GM18867 (cell line): ENCODE results near the gene TSGA10IP.

Source experiments
- ATAC-seq: cut with Tn5 transposase; IDR thresholded peaks from one replicate; pipeline ENCODE4 v1.9.1; 2021; ENCODE audit warnings: mild to moderate bottlenecking, moderate library complexity; ENCODE audit not compliant: unreplicated experiment

TSGA10IP gene

DNA sequence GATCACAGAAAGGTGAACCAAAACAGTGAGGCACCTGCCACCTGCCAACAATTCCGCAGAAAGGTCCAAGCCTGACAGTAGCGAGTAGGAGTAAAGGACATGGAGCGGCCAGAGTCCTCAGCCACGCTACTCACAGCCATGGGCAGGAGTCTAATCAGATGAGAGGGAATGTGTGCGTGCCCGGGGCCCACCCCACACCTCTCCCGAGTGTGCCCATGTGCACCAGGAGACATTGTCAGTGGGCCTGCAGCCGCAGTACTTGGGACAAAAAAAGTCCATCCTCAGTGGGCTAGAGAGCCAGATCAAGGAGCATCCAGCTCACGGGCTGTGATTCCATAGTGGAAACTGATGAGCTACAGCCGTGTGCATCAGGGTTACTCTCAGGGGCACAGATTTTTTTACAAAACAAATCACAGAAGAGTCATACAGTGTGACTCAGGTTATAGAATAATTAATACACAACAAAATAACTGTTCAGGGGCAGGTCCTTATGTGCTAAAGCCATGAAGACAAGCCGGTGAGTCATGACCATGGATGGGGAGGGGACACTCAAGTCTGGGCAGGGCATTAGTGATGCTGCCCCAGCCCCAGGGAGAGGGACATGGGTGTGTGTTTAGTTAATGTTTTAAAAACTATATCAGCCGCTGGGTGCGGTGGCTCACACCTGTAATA is 28.3 kb downstream of the TSGA10IP start:
- ATAC-seq: no peak

DNA sequence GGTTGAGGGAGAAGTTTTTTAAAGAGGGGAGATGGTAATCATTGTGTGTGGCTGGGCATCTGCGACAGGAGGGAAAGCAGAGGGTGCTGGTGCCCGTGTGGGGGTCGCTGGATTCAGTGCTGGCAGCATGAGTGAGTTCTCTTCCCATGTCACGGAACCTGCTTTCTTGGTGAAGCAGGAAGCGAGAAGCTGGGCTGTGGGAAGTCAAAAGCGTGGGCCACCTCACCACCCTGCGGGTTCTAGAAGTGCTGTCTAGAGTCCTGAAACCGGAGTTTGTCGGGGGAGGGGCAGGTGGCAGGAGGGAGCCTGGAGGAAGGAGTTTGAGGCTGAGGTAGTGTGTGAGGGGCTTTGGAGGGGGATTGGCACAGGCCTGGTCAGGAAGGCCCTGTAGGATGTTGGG is 30.5 kb downstream of the TSGA10IP start:
- no peak for ATAC-seq

DNA sequence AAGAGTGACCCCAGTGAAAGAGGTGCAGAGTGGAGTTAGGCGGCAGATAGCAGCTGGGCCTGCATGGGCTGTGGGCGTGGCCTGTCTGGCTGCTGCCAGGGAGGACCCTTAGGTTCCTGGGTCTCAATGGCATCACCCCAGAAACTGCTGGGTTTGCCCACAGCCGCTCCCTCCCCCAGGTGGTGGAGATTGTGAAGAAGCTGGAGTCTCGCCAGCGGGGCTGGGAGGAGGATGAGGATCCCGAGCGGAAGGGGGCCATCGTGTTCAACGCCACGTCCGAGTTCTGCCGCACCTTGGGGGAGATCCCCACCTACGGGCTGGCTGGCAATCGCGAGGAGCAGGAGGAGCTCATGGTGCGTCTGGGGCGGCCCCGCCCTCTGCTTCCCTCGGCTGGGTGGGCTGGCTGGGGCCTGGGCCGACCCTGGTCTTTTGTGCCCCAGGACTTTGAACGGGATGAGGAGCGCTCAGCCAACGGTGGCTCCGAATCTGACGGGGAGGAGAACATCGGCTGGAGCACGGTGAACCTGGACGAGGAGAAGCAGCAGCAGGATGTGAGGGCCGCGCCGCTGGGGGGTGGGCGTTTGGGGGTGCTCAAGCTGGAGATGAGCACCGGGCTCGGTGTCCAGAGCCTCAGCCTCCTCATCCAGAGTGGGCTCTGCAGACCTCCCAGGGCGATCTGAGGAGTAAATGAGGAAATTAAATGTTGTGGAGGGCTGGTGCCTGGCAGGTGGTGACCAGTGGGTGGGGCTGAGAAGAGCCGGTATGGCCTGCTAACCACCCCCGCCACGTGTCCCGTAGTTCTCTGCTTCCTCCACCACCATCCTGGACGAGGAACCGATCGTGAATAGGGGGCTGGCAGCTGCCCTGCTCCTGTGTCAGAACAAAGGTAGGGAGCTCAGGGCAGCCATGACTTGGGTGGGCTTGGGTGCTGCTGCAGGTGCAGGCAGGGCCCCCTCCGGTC is 31.2 kb downstream of the TSGA10IP start:
- ATAC-seq: no peak

DNA sequence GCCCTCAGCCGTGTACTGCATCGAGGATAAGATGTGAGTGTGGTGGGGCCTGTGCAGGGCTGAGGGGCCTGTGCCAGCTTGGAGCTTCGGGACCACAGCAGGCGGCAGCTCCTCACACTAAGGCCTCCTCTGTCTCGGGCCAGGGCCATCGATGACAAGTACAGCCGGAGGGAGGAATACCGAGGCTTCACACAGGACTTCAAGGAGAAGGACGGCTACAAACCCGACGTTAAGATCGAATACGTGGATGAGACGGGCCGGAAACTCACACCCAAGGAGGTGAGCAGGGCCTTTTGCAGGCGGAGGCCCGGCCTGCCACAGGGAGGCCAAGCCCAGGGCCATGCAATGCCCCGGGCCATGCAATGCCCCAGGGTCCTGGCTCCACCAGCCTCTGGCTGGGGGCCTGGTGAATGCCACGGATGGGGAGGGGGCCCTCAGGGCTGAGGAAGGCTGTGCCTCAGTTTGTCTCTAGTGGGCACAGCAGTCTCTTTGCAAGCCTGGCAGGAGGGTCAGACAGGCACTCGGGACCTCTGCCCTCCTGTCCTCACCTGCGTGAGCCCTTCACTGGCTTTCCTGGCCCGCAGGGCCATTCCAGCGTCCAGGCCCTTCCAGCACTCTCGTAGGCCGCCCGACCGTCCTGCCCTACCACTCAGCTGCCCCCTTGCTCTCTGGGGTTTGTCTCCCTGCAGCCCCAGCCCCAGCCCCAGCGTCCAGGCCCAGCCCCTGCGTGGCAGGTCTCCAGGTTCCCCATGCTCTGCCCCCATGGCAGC is 32.5 kb downstream of the TSGA10IP start:
- no peak for ATAC-seq

DNA sequence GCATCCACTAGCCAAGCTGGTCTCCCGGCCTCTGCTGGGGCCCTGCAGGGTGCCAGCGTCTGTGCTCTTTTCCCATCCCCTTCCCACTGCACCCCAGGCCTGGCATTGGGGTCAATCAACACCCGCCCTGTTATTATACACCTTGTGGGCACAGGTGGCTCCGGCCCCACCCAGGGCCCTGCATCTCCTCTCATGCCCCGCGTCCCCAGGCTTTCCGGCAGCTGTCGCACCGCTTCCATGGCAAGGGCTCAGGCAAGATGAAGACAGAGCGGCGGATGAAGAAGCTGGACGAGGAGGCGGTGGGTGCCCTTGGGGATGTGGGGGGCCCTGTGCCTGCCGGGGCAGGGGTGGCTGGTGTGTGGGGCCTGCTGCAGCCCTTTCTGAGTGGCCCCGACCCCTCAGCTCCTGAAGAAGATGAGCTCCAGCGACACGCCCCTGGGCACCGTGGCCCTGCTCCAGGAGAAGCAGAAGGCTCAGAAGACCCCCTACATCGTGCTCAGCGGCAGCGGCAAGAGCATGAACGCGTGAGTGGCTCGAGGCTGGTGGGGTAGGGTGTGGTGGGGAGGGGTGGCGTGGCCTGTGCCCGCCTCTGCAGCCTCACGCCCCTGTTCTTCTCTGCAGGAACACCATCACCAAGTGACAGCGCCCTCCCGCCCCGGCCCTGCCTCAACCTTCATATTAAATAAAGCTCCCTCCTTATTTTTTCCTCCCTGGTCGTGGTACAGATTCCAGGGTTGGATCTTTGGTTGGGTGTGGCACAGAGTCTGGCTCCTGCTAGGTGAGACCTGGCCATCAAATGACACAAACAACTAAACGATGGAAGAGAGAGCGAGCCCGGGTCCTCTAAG is 33.3 kb downstream of the TSGA10IP start:
- no peak for ATAC-seq

DNA sequence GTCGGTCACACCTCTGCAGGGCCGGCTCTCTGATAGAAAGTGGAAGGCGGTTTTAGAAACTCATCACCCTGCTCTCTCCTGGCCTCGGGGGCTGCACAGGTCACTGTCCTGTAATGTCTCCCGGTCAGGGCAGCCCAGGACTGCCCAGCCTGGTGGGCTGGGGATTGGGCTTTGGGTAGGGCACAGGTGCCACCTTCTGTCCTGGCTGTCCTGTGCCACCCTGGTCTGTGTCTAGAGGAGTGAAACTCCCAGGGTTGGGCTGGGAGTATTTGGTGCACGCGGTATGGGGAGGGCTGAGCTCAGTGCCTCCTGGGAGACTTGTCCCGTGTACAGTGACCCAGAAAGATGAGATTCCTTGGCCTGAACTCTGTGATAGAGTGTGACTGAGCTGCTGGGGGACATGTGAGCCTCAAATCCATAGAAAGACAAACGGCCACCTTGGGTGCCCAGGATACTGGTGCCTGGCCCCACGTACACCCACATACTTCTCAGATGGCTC is 34.0 kb downstream of the TSGA10IP start:
- no peak for ATAC-seq

DNA sequence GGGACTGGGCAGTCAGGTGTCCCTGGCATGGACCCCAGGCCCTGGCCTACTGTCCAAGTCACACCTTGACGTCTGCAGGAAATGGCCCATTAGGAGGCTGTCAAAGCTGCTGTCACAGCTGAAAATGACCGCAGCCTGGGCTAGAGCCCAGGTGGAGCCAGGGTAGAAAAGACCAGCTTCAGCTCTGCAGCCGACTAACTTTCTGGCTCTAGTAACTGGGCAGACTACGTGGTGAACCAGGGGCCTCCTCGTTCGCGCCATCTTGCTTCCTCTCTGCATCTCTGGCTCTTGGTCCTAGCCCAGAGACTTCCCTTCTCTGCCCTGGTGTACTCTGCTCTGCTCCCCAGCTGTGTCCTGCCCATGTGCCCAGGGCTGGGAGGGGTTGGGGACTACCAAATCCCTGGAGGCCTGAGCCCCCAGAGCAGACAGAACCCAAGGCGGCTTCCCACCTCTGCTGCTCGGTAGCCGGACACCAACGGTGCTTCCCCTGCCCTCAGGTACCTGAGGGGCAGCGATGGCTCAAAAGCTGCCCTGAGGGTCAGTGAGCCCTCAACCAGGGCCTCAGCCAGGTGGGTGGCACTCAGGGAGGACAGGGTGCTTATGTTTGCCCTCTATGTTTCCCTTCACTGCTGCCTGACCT is 35.9 kb downstream of the TSGA10IP start:
- no peak for ATAC-seq

DNA sequence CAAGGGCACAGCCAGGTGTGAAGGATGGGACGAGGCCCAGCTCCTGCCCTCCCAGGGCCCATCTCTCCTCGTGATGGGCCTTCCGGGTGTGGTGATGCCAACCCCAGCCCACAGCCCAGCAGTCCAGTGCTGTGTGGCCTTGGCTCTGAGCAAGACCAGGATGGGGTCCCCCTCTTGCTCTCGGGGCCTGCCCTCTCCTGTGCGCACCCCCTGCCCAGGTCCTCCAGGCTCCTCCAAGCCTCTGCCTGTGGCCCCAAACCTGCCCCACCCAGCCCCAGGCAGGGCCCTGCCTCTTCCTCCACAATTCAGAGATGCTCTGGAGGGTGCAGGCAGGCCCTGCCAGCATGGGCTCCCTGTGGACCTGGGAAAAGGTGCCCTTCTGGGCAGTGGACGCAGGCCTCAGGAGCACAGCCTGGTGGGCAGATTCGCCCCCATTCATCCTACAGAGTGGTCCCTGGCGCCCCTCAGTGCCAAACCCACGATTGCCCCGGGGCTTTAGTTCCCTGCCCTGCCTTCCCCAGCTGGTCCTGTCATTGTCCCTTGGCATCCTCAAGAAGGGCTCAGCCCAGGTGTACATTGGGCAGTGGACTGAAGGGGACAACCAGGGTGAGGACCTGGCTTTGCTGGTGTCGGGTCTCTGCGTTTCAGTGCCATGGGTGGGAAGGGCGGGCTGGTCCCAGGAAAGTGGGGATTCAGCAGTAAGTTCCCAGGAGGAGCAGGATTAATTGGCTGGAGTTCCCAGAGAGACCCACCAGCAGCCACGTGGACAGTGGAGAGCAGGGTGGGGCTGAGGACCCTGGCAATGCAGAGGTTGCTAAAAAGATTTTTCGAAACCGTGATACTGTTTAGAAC is 36.9 kb downstream of the TSGA10IP start:
- ATAC-seq: no peak

DNA sequence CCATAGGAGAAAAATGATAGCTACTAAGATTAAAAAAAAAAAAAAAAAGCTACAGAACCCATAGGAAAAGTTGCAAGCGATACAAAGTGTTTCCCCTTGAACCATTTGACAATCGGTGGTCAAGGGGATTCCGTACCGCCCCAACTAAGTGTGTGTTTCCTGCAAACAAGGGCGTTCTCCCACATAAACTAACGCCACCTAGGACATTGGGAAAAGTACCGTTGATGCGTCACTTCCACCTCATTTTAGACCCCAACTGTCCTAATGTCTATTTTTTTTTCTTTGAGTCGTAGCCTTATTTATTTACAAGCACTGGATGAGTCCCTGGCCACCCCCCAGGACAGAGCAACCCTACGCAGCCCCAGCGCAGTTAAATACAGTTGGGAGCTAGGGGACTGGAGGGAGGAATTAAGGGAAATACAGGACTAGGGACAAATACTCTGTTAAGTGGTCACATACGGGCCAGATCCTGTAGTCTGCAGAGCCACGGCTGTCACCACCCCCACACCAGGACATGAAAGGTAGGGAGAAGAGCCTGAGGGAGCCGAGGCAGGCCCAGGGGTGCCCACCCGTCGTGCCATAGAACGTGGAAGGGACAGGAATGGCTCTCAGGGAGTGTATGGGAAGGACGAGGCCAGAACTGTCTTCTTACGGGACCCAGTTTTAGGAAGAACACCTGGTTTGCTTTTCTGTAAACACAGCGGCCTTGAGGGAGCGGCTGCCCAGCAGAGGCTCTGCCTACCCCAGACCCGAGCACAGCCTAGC is 37.7 kb downstream of the TSGA10IP start:
- no peak for ATAC-seq

DNA sequence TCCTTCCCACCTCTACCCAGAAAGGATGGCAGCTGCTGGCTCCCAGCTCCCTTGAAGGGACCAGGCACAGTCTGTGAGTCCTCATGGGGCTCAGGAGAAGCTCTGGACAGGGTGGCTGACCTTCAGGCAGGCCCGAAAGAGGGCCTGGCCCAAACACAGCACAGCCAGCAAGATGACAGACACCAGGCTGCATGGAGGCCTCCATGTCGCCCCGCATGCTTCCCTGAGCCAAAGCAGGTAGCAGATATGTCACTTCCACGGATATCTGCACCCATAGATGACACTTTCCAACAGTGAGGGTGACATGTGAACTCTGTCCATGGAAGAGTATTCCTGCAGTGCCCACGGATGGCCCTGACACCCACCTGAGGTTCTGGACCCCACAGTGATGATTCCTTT is 38.3 kb downstream of the TSGA10IP start:
- no peak for ATAC-seq

DNA sequence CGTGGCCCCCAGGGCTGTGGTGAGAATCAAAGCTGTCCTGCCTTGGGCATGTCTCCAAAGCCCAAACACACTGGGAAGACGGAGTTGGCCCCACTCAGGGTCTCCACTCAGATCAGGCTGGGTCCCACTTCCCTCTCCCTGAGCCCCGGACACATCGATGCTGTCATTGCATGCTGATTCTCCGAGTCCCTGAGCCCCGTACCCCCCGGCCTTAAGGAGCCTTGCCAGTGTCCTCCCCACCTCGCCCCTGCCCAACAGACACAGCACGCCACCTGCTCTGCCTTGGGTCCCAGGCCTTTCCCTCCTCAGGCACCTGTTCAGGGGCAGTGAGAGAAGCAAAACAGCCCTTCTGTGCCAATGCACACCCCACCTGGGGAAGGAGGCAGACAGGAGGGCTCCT is 42.1 kb downstream of the TSGA10IP start:
- no peak for ATAC-seq

DNA sequence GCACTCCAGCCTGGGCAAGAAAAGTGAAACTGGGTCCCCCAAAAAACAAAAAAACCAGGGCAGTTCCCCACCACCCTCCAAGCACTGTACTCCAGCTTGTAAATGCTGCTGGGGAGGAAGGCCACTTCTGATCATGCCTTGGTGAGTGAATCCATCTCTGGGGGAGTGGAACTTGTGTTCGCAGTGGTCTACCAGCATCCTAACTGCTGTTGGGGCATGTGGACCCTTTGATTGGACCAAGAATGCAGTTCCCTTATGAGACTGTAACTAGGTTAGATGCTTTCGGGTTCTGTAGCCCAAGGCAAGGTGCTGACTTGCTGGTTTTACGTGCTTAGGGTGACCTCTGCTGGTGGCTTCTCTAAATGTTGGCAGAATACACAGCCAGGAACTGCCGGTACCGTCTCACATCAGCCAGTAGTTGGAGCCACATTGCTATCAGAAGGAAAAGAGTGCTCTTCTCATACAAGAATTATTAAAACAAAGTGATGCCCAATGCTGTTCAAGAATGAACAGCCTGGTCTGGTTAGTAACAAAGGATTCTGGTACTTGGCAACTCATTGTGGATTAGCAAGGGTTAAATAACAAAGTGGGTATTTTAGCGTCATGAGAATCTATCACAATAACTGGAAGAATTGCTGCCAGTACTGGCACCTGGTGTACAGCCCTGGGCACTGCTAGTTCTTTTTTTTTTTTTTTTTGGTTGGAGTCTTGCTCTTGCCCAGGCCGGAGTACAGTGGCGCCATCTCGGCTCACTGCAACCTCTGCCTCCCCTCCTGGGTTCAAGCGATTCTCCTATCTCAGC is 43.7 kb downstream of the TSGA10IP start:
- peak; percentile 93 for ATAC-seq

DNA sequence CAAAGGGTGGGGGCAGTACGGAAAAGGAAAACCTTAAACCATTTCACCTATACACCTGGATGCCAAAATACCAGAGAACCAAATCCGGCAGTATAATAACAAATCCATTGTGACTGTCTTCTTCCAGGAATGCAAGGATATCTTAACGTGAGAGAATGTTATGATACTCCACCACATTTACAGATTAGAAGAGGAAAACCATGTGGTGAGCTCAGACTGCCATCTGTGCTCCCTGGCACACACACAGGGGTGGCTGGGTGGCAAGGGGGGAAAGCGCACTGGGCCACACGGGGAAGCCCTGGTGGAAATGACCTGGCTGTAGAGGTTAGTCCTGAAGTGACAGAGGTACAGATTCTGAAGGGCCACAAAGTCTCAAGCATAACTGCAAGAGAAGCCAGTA is 46.8 kb downstream of the TSGA10IP start:
- no peak for ATAC-seq

DNA sequence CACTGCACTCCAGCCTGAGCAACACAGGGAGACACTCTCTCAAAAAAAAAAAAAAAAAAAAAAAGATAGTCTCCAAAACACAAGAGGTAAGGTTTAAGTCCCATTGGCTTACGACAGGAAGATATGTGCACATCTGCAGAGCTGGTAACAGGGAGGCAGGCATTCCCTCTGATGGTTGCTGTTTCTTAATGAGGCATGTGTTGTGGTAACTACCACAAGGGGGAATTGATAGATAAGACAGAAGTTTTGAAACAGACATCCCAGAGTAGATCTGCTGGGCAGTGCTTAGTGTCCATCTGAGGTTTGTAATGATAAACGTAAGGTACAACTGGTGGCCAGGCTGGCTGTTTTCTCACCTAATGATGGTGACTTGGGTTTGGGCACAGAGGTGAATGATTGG is 52.0 kb downstream of the TSGA10IP start:
- ATAC-seq: no peak

DNA sequence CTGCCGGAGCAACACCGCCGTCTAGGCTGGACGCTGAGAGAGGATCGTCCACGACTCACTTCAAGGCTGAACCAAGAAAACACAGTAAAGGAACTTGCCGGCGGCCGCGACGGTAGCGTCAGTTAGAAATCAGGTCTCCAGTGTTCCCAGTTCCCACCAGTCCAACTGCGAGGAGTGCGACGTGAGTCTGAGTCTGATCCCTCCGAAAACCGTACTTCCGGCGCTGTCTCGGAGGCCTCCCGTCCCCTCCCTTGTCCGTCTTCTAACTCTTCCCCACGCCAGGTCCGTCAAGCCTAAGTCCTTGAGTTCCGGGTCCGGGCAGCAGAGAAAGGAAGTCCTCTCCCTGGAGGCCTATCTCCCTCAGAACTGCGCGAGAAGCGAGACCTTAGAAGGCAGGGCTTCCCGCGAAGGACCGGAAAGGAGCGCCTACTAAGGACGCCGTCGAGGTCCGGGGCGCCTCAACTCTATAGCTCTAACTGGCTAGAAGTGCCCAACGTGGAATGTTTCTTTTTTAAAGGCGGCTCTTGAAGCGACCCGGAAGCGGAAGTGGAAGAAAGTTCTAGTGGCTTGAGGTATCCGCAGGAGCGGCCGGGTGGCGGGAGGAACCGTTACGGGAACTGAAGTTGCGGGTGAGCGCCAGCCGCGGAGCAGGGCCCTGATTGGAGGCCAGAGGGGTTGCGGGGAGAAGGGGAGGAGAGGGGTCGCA is 56.8 kb downstream of the TSGA10IP start, which contains the start of the genes BANF1 and EIF1AD:
BANF1 (plus strand) TSS at position 562 of the 706 bp plus-strand sequence. CDS start 748 bp downstream, outside the sequence.
EIF1AD (minus strand) TSS at position 216 of the 706 bp plus-strand sequence. CDS start 1,768 bp downstream, outside the sequence.
- ATAC-seq: peak; percentile 66

DNA sequence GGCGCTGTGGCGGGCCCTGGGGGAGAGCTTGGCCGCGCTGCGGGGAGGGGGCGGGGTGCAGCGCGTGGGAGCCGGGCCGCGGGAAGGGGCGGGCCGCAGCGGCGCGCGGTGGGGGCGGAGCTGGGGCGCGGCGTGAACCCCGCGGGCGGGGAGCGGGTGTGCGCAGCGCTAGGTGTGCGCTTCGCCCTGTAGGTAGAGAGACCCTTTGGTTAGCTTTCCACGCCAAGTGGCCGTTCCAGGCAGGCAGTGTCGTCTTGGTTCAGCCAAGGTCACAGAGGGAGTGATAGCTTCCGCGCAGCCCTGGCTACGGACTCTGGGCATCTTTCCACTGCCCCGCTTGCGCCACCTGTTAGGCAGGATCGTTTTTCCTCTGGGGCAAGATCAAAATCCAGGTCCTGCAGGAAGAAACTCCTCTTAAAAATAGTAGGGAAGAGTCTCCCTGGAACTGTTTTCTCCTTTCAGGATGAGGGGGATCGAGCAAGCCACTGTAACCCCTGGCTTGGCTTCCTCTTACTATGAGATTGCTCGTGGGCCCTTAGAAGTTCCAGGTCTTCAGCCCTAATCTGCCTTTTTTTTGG is 57.5 kb downstream of the TSGA10IP start:
- ATAC-seq: peak; percentile 55
